Left forelimb (tissue), 1 donor: ENCODE measurements around the gene KANSL2.
"Not testable (repeated sequence)": the region's sequence is repeated elsewhere in the genome, so short reads cannot be mapped to it uniquely, and the experiment has no call there.

ENCODE experiments used
- DNase-seq: peaks from one replicate; pipeline ENCODE4 v3.0.0-alpha.2; 2018; ENCODE audit warnings: low spot score

Gene KANSL2

DNA sequence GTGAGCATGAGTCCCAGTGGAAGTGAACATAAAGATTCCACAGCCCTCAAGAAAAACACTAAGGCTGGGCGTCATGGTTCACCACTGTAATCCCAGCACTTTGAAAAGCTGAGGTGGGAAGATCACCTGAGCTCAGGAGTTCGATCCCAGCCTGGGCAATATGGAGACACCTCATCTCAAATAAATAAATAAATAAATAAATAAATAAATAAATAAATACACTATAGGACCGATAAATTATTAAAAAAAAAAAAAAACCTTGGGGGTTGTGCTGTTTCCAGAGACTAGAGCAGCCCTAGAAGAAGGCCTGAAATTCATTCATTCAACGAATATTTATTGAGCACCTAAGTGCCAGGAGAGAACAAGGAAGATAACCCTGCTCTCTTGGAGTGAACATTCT is 1.5 kb upstream of the KANSL2 start:
- DNase-seq: no peak

DNA sequence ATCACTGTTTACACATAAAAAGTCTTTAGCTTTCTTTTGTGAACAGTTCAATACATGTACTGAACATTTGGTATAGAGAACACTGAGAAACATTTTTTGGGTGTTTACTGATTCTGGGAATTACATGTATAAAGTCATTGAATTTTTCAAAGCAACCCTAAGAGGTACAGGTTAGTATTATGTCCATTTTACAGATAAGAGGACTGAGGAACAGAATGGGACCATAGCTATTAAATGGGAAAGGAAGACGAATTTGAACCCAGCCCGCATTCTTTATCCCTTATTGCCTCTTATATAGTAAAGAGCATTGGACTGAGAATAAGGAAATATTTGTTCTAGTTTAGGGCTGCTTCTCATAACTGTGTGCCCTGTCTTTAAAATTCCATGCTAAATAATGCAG is 889 bp upstream of the KANSL2 start:
- no peak for DNase-seq

DNA sequence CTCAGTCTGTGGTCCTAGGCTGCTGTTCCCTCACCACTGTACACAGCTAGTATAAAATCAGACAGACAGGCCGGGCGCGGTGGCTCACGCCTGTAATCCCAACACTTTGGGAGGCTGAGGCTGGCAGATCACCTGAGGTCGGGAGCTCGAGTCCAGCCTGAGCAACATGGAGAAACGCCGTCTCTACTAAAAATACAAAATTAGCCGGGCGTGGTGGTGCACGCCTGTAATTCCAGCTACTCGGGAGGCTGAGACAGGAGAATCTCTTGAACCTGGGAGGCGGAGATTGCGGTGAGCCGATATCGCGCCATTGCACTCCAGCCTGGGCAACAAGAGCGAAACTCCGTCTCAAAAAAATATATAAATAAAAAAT is 481 bp upstream of the KANSL2 start:
- not testable (repeated sequence) for DNase-seq

DNA sequence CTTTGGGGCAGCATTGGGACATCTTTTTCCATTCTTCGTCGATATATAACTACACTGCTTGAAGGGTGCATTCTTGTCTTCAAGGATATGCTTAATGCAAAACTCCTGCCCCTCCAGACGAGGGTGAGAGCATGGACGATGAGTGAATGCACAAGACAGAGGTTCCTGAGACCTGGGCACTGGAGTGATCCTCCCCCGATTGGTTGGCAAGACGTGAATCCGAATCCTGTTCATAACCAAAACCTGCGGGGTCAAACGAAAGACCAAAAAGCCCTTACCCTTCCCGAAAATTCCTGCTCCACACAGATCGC is 684 bp downstream of the KANSL2 start:
- no peak for DNase-seq

GRCh38 chr12:48680861-48681260 is 1.2 kb downstream of the KANSL2 start:
- DNase-seq: no peak

DNA sequence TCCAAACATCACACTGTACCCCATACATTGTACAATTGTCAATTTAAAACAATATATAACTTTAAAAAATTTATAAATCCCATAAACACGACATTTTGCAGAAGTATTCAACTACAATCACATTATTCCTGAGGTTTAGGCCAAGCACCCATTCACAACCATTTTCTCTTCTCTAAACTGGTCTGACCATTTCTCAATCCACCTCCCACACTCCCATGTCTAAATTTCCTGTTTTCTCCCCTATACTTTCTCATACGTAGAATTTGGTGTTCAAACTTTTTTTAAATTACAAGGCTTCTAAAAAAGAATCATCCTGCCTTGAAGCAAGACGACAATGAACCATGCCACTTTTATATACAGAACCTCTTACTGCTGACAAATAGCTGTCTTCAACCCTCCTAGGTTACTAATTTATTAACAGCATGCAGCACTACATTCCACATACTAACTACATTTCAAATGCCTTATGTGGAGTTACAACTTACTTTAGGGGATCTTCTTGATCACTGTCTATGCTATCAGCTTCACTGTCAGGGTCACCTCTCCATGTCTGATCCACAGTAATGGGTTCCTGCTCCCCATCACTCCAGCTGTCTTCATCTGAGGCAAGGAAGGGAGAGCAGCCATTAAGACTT is 3.4 kb downstream of the KANSL2 start:
- no peak for DNase-seq

DNA sequence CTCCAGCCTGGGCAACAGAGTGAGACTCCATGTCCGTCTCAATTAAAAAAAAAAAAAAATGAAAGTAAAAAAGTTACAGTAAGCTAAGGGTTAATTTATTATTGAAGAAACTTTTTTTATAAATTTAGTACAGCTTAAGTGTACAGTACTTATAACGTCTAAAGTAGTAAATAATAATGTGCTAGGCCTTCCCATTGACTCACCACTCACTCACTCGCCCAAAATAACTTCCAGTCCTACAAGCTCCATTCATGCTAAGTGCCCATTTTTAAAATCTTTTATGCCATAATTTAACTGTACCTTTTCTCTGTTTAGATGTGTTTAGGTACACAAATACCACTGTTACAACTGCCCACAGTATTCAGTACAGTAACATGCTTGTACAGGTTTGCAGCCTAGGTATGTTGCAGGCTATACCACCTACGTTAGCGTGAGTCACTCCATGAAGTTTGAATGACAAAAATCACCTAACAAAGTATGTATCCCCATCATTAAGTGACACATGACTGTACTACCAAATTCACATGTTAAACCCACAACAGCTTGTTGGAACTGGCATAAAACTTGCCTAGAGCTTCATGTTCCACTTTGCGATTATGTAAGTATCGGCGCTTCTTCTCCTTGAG is 10.7 kb downstream of the KANSL2 start:
- DNase-seq: no peak

DNA sequence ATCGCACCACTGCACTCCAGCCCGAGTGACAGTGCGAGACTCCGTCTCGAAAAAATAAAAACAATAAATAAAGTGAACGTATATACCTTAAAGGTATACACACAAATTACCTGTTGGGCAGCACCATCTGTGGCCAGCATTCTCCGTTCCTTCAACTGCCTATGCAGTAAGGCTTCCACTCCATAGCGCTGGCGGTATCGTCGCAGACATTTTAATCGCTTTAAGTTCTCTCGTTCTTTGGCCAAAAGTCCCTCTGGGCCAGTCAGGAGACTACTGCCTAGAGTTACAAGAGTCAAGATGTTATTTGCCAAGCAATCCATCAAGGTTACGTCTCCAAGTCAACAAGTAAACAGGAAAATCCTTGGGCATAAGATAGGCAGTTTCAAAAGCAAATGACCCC is 13.0 kb downstream of the KANSL2 start:
- DNase-seq: no peak

GRCh38 chr12:48659863-48660262 is 22.2 kb downstream of the KANSL2 start:
- DNase-seq: no peak

DNA sequence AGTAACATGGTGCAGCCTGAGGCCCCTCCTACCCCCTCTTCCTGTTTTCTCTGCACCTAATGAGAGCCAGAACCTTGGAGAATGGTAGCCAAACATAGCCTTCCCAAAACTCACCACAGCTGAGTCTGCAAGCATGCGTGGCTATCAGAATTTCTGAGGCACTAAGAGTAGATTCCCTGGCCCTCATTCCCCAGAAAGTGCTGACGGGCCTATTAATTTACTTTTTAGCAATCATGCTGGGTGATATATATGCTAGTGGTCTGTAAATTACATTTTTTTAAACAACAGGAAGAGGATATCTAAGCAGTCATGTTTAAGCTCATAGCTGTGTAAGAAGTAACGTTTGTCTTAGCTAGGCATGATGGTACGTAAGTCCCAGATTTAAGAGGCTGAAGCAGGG is 30.4 kb downstream of the KANSL2 start:
- no peak for DNase-seq

GRCh38 chr12:48645354-48645753 is 36.7 kb downstream of the KANSL2 start:
- DNase-seq: not testable (repeated sequence)

DNA sequence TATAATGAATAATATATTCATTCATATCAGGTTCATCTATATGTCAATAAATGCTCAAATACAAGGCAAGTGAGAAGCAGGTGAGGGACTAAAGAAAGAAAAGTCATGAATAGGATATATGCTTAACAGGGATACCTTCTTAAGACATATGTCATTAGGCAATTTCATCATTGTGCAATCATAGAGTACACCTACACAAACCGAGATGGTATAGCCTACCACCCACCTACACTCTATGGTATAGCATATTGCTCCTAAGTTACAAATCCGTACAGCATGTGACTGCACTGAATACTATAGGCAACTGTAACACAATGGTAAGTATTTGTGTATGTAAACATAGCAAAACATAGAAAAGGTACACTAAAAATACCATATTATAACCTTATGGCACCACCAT is 39.0 kb downstream of the KANSL2 start:
- DNase-seq: no peak

DNA sequence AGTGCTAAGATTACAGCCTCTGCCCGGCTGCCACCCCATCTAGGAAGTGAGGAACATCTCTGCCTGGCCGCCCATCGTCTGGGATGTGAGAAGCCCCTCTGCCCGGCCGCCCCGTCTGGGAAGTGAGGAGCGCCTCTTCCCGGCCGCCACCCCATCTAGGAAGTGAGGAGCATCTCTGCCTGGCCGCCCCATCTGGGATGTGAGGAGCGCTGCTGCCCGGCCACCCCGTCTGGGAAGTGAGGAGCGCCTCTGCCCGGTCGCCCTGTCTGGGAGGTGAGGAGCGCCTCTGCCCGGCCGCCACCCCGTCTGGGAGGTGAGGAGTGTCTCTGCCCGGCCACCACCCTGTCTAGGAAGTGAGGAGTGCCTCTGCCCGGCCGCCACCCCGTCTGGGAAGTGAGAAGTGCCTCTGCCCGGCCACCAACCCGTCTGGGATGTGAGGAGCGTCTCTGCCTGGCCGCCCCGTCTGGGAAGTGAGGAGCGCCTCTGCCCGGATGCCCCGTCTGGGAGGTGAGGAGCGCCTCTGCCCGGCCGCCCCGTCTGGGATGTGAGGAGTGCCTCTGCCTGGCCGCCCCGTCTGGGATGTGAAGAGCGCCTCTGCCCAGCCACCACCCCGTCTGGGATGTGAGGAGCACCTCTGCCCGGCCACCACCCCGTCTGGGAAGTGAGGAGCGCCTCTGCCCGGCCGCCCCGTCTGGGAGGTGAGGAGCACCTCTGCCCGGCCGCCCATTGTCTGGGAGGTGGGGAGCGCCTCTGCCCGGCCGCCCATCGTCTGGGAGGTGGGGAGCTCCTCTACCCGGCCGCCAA is 40.1 kb downstream of the KANSL2 start:
- not testable (repeated sequence) for DNase-seq

GRCh38 chr12:48640854-48641253 is 41.2 kb downstream of the KANSL2 start:
- no peak for DNase-seq

- no peak for DNase-seq
Observed at GRCh38 chr12:48640428-48640827, 41.6 kb downstream of the KANSL2 start.

DNA sequence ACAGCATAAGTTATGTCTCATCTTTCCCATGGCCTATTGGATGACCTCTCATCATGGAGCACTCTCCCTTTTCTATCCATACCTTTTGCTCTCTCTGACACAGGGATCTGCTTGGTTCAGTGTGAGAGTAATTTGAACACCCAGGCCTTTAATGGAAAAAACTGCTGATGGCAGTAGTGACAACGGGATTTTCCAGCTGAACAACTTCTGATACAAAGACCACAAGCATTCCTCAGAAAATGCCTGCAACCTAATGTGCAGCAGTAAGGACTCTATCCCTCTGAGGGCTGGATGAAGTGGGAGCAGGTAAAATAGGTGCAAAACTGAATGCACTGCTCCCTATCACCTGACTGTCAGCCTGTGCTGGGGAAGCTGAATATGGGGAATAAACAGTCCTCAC is 51.0 kb downstream of the KANSL2 start:
- no peak for DNase-seq

DNA sequence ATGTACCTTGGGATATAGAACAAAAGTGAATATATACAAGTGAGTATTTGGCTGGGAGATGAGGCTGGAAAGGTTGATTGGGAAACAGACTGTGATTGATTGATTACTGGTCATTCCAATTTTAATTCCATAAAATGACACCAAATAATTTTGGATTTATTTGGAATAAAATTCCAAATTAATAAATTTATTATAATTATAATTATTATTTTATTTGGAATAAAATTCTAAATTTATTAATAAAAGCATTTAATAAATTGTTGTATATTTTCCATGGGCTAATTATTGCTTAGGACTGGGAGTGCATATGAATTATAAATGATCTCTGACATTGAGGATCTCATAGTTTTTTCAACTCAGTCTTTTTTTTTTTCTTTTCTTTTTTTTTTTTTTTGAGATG is 51.7 kb downstream of the KANSL2 start:
- DNase-seq: no peak

GRCh38 chr12:48629541-48629940 is 52.5 kb downstream of the KANSL2 start:
- DNase-seq: no peak

GRCh38 chr12:48627556-48627955 is 54.5 kb downstream of the KANSL2 start:
- DNase-seq: no peak

GRCh38 chr12:48622997-48623396 is 59.0 kb downstream of the KANSL2 start:
- DNase-seq: not testable (repeated sequence)

DNA sequence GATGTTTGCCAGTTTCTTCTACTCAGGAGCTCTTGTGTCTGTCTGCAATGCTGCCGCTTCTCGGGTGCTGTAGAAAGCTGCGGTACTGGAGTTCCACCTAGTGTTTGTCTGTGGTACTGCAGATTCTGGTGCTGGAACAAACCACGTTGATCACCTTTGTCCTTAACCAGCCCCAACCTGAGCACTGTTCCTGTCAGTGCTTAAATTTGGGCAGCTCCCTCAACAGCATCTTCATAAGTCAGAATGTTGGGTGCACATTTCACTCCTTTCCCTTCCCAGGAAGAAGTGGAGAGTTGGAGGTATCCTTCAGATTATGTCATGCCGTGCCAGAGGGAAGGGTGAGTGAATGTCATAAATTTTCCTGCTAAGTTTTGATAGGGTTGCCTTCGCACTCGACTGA is 63.5 kb downstream of the KANSL2 start:
- DNase-seq: no peak

DNA sequence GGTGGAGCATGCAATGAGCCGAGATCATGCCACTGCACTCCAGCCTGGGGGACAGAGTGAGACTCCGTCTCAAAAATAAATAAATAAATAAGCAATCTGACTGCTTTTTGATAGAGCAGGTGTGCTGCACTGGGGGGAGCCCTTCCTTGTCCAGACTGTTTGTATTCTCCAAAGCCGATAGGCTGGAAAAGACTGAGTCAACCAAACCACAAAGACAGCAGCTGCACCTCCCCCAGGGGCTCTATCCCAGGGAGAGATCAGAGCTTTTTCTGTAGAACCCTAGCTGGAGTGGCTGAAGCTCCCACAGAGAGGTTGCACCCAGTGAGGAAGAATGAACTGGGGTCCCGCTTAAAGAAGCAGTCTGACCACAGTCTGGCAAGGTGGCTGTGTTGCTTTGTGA is 66.4 kb downstream of the KANSL2 start:
- DNase-seq: no peak

DNA sequence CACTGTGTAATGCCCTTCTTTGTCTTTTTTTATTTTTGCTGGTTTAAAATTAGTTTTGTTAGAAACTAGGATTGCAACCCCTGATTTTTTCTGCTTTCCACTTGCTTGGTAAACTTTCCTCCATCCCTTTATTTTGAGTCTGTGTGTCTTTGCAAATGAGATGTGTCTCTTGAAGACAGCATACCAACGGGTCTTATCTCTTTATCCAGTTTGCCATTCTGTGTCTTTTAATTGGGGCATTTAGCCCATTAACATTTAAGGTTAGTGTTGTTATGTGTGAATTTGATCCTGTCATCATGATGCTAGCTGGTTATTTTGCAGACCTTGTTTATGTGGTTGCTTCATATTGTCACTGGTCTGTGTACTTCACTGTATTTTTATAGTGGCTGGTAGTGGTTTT is 68.7 kb downstream of the KANSL2 start:
- DNase-seq: no peak
